CD14-positive monocyte (primary cell): Measurements from ENCODE around the gene LCOR. TPM values are rescaled to one million over a fixed set of nuclear protein-coding genes. Genes with fewer than 3 reads are reported as not detected.

Source experiments
- DNase-seq, 3 donors: peaks; one replicate each; pipeline ENCODE4 v3.0.0-alpha.2; 2011 to 2022
- H2AFZ ChIP-seq: 2 replicates; pipeline ENCODE4 v1.6.0; 2012; ENCODE audit warnings: mild to moderate bottlenecking, low read depth, low read length, inconsistent platforms; ENCODE audit not compliant: insufficient read depth, poor library complexity, severe bottlenecking
- H3K27ac ChIP-seq, 2 donors: 1 replicate in 1 of 2; 2 replicates in 1 of 2; pipeline ENCODE4 v1.5.1; 2012 to 2013; ENCODE audit warnings: low read length in 2 of 2, control low read depth in 1 of 2, inconsistent platforms in 1 of 2, low read depth in 1 of 2, mild to moderate bottlenecking in 1 of 2
- H3K27me3 ChIP-seq, 2 donors: one replicate each; pipeline versions ENCODE4 v1.6.0 to v1.6.1; 2011 to 2013; ENCODE audit warnings: low read length in 2 of 2; ENCODE audit not compliant: control insufficient read depth in 2 of 2, insufficient read depth in 2 of 2
- H3K36me3 ChIP-seq, 2 donors: replicated peaks in 1 of 2; 1 replicate in 1 of 2; 2 replicates in 1 of 2; pipeline versions ENCODE4 v1.5.1 to v1.6.1; 2012 to 2013; ENCODE audit warnings: low read length in 2 of 2, control low read depth in 1 of 2, inconsistent platforms in 1 of 2, mild to moderate bottlenecking in 1 of 2; ENCODE audit not compliant: insufficient read depth in 2 of 2, control insufficient read depth in 1 of 2
- H3K4me1 ChIP-seq, 2 donors: 1 replicate in 1 of 2; 2 replicates in 1 of 2; pipeline versions ENCODE4 v1.5.1 to v1.6.1; 2012 to 2013; ENCODE audit warnings: low read length in 2 of 2, control low read depth in 1 of 2, inconsistent platforms in 1 of 2, mild to moderate bottlenecking in 1 of 2, moderate library complexity in 1 of 2; ENCODE audit not compliant: insufficient read depth in 2 of 2, control insufficient read depth in 1 of 2
- H3K4me2 ChIP-seq: replicated peaks from 2 replicates; pipeline ENCODE3; 2012; ENCODE audit warnings: low read length, moderate library complexity, mild to moderate bottlenecking; ENCODE audit not compliant: poor library complexity, severe bottlenecking; ENCODE audit errors: extremely low read depth
- H3K4me3 ChIP-seq, 3 experiments: fragments of 200-600 bp in 1 of 3; sonication (generic) in 1 of 3; replicated peaks in 1 of 3; 1 replicate in 2 of 3; 2 replicates in 1 of 3; pipeline ENCODE4 v1.5.1; 2011 to 2013; ENCODE audit warnings: low read length in 3 of 3, mild to moderate bottlenecking in 3 of 3, control low read depth in 2 of 3, low read depth in 2 of 3, inconsistent platforms in 1 of 3, moderate library complexity in 1 of 3
- H3K79me2 ChIP-seq: 2 replicates; pipeline ENCODE4 v1.6.0; 2012; ENCODE audit warnings: mild to moderate bottlenecking, control low read depth, inconsistent platforms, low read length, moderate library complexity; ENCODE audit not compliant: insufficient read depth
- H3K9ac ChIP-seq: 2 replicates; pipeline ENCODE4 v1.6.0; 2017; ENCODE audit warnings: low read length, mild to moderate bottlenecking; ENCODE audit not compliant: insufficient read depth, poor library complexity, severe bottlenecking
- H3K9me3 ChIP-seq, 2 donors: replicated peaks in 1 of 2; 1 replicate in 1 of 2; 2 replicates in 1 of 2; pipeline versions ENCODE4 v1.5.1 to v1.6.1; 2012 to 2013; ENCODE audit warnings: low read length in 2 of 2, control low read depth in 1 of 2; ENCODE audit not compliant: control insufficient read depth in 1 of 2, insufficient read depth in 1 of 2
- H4K20me1 ChIP-seq: 2 replicates; pipeline ENCODE4 v1.6.0; 2012; ENCODE audit warnings: mild to moderate bottlenecking, low read length, control low read depth, moderate library complexity; ENCODE audit not compliant: insufficient read depth
- H3K27ac Mint-ChIP-seq, 7 donors: one replicate each; pipeline ENCODE4 v1.8.0; 2020; ENCODE audit warnings: mild to moderate bottlenecking in 7 of 7, mixed read lengths in 7 of 7, moderate library complexity in 6 of 7, inconsistent platforms in 2 of 7
- H3K27me3 Mint-ChIP-seq, 3 donors: one replicate each; pipeline ENCODE4 v1.8.0; 2021 to 2022; ENCODE audit warnings: low read depth in 3 of 3, mild to moderate bottlenecking in 3 of 3, mixed read lengths in 3 of 3, moderate library complexity in 3 of 3, inconsistent platforms in 1 of 3
- H3K36me3 Mint-ChIP-seq, 2 donors: one replicate each; pipeline ENCODE4 v1.8.0; 2020; ENCODE audit warnings: mixed read lengths in 2 of 2, inconsistent platforms in 1 of 2, mild to moderate bottlenecking in 1 of 2
- H3K4me1 Mint-ChIP-seq: one replicate; pipeline ENCODE4 v1.8.0; 2020; ENCODE audit warnings: mild to moderate bottlenecking, mixed read lengths
- H3K4me3 Mint-ChIP-seq, 2 donors: one replicate each; pipeline ENCODE4 v1.8.0; 2020; ENCODE audit warnings: mild to moderate bottlenecking in 2 of 2, mixed read lengths in 2 of 2, moderate library complexity in 1 of 2
- H3K9me3 Mint-ChIP-seq, 7 donors: one replicate each; pipeline ENCODE4 v1.8.0; 2020 to 2022; ENCODE audit warnings: mixed read lengths in 7 of 7, mild to moderate bottlenecking in 6 of 7, moderate library complexity in 6 of 7, inconsistent platforms in 2 of 7
- CTCF ChIP-seq: fragments of 200-600 bp; IDR thresholded peaks from one replicate; pipeline ENCODE4 v1.8.0; 2022; ENCODE audit warnings: antibody characterized with exemption, mild to moderate bottlenecking
- WGBS: methylation state at CpG from one replicate; pipeline ENCODE4 v1.1.5; 2013; ENCODE audit warnings: missing lambda C conversion rate; ENCODE audit not compliant: insufficient coverage; 5-methylcytosine and 5-hydroxymethylcytosine counted together
- intact Hi-C, 2 donors: fragments of 100-400 bp; cut with micrococcal nuclease; formaldehyde crosslinking; loops; one replicate each; pipeline versions ENCODE4 v1.15.0 to v1.15.1; 2023
- polyA plus RNA-seq, 3 donors: library from polyadenylated mRNA; depleted of rRNA in 1 of 3; unstranded in 2 of 3; stranded (reverse) in 1 of 3; fragments of 300-500 nt in 2 of 3; fragments of >200 nt in 1 of 3; fragmentation: Illumina TruSeq in 2 of 3; gene quantifications; 1 replicate in 2 of 3; 2 replicates in 1 of 3; pipeline ENCODE4 v1.2.3, GENCODE V29; 2012 to 2021

The LCOR gene
- polyA plus RNA-seq, 3 donors, result 5.7 to 11.8 (median 10.0) TPM

GRCh38 chr10:96987141-96987841 is 155.2 kb downstream of the LCOR start:
- H3K27me3 Mint-ChIP-seq, result peaks cover 0 to 3% (median 0%) of the 10 kb centered on the region in 3 donors
- H3K36me3 Mint-ChIP-seq, result peaks cover 17 to 23% of the 10 kb centered on the region in 2 donors
- H3K4me3 Mint-ChIP-seq, result no peak overlapping the region
- TF ChIP-seq CTCF, result no peak
- H2AFZ ChIP-seq, result no peak overlapping the region
- peaks cover 9 to 15% of the 10 kb centered on the region in 2 donors for H3K4me1 ChIP-seq
- no peaks in the 10 kb centered on the region for H3K9me3 ChIP-seq
- H3K27ac Mint-ChIP-seq, result no peak overlapping the region
- no peak overlapping the region for H3K27ac ChIP-seq
- peaks cover 8 to 9% of the 10 kb centered on the region in 2 donors for H3K36me3 ChIP-seq
- intact Hi-C loops, result no loop called here
- no peak overlapping the region for H3K9ac ChIP-seq
- peaks cover 0 to under 1% (median 0%) of the 10 kb centered on the region in 7 donors for H3K9me3 Mint-ChIP-seq
- DNase-seq, result no peak
- peaks cover 8% of the 10 kb centered on the region for H4K20me1 ChIP-seq
- H3K79me2 ChIP-seq, result no peaks in the 10 kb centered on the region
- no CpG with 5 or more reads among the region's 2 CpGs for WGBS
- peaks cover 17% of the 10 kb centered on the region for H3K4me1 Mint-ChIP-seq
- no peaks in the 10 kb centered on the region for H3K27me3 ChIP-seq
- no peak overlapping the region for H3K4me3 ChIP-seq
- no peak overlapping the region for H3K4me2 ChIP-seq

- intact Hi-C loops, result no loop called here
- H3K36me3 ChIP-seq, result peaks cover 3 to 4% of the 10 kb centered on the region in 2 donors
- no peak overlapping the region for H3K9ac ChIP-seq
- no peak overlapping the region for H3K4me2 ChIP-seq
- H3K27me3 ChIP-seq, result no peaks in the 10 kb centered on the region
- peaks cover 9 to 15% of the 10 kb centered on the region in 2 donors for H3K4me1 ChIP-seq
- H2AFZ ChIP-seq, result no peak overlapping the region
- H3K27ac Mint-ChIP-seq, result no peak overlapping the region
- no peak overlapping the region for H3K27ac ChIP-seq
- H3K27me3 Mint-ChIP-seq, result peaks cover 0 to 3% (median 0%) of the 10 kb centered on the region in 3 donors
- DNase-seq, result no peak
- peaks cover 12 to 18% of the 10 kb centered on the region in 2 donors for H3K36me3 Mint-ChIP-seq
- no peaks in the 10 kb centered on the region for H3K9me3 ChIP-seq
- no peaks in the 10 kb centered on the region for H3K79me2 ChIP-seq
- H3K9me3 Mint-ChIP-seq, result no peaks in the 10 kb centered on the region
- H3K4me1 Mint-ChIP-seq, result peaks cover 17% of the 10 kb centered on the region
- WGBS, result 100% methylated on average over 2 of the region's 3 CpGs
- no peak overlapping the region for H3K4me3 ChIP-seq
- H4K20me1 ChIP-seq, result peaks cover 8% of the 10 kb centered on the region
- no peak overlapping the region for H3K4me3 Mint-ChIP-seq
- TF ChIP-seq CTCF, result no peak
Observed at GRCh38 chr10:96987842-96988175, 155.7 kb downstream of the LCOR start.
